ENCODE results near the gene PDE8A. TPM values are rescaled to one million over a fixed set of nuclear protein-coding genes. Genes with fewer than 3 reads are reported as not detected.

PDE8A gene
- total RNA-seq, 1 donor from 2014 or later: 11.4 TPM

DNA sequence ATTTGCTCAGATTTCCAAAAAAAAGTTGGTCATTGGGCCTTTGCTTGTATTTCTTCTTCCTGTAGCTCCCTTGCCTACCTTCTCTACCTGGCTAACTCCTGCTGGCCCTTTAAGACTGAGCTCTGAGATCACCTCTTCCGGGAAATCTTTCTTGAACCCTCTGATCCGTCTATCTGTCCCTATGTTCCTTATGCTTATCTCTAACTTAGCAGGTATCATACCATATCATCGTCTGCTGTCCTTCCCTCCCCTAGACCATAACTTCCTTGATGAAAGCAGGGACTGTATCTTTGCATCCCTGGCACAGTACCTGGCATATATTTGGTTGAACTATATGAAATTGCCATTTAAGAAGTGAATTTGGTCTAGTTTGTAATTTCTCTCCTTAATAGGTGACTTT lies 42.3 kb downstream of the PDE8A start:
- no peak overlapping the region for H3K4me3 Mint-ChIP-seq
- H3K27ac ChIP-seq: no peak overlapping the region
- no peaks in the 10 kb centered on the region for H4K20me1 ChIP-seq (ENCODE audit: low read depth)

DNA sequence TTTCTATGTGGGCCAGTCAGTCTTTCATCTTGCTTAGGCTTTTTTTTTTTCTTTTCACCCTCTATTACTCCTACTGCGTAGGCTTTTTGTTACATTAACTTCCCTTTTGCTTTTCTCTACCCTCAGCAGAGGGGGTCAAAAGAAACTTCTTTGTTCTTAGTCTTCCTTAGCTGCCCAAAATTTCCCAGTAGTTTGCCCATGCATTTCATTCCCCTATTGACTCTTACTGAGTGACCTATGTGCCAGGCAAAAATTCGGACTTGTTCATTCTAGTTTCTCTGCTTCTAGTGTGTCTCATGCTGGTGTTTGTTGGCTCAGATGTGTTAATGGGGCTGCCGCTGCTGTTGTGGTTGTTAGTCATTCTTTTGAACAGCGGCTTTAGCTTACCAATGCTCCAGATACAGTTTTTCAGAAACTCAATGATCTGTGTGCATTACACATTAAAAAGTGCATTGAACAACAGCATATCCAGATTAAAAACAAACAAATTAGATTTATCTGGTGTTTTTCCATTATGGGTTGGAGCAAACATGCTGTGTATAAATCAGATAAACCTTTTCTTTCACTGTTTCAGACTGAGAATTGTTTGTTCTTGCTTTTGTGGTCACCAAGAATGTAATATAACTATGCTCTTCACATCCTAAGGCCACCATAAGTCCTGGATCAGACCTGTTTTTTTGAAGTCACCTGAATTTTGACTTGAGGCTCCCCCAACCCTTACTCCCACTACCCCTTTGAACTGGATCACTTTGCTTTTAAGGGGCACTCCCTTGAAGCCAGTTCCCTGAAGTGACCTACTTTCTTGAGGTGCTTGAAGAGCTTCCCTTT lies 43.1 kb downstream of the PDE8A start:
- no peaks in the 10 kb centered on the region for H3K36me3 Mint-ChIP-seq
- no peak overlapping the region for H3K4me2 ChIP-seq
- no peak overlapping the region for H3K4me3 Mint-ChIP-seq
- no peak overlapping the region for H3K27ac Mint-ChIP-seq
- H3K9me3 Mint-ChIP-seq: peaks cover 4% of the 10 kb centered on the region
- no peaks in the 10 kb centered on the region for H3K36me3 ChIP-seq
- TF ChIP-seq EZH2phosphoT487 (IDR thresholded peaks at IDR 0.05) (no peak), EZH2 (IDR thresholded peaks at IDR 0.05) (no peak)
- TF ChIP-seq, protein P1, sequence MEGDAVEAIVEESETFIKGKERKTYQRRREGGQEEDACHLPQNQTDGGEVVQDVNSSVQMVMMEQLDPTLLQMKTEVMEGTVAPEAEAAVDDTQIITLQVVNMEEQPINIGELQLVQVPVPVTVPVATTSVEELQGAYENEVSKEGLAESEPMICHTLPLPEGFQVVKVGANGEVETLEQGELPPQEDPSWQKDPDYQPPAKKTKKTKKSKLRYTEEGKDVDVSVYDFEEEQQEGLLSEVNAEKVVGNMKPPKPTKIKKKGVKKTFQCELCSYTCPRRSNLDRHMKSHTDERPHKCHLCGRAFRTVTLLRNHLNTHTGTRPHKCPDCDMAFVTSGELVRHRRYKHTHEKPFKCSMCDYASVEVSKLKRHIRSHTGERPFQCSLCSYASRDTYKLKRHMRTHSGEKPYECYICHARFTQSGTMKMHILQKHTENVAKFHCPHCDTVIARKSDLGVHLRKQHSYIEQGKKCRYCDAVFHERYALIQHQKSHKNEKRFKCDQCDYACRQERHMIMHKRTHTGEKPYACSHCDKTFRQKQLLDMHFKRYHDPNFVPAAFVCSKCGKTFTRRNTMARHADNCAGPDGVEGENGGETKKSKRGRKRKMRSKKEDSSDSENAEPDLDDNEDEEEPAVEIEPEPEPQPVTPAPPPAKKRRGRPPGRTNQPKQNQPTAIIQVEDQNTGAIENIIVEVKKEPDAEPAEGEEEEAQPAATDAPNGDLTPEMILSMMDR (IDR thresholded peaks at IDR 0.05): no peak
- H3K27me3 ChIP-seq: no peaks in the 10 kb centered on the region
- H3K27me3 Mint-ChIP-seq (ENCODE audit: insufficient read depth, low read depth): peaks cover 2% of the 10 kb centered on the region
- no peak overlapping the region for H3K27ac ChIP-seq
- no peaks in the 10 kb centered on the region for H3K9me3 ChIP-seq (ENCODE audit: low read depth)
- no peak overlapping the region for H3K4me3 ChIP-seq
- H3K9ac ChIP-seq: no peak overlapping the region
- no peaks in the 10 kb centered on the region for H3K79me2 ChIP-seq (ENCODE audit: low read depth)
- H3F3A ChIP-seq (ENCODE audit: low read depth): no peaks in the 10 kb centered on the region
- H2AFZ ChIP-seq (replicated peaks): no peak overlapping the region
- H4K20me1 ChIP-seq (ENCODE audit: low read depth): no peaks in the 10 kb centered on the region
- peaks cover 3% of the 10 kb centered on the region for H3K4me1 Mint-ChIP-seq
- peaks cover 34% of the 10 kb centered on the region for H3K4me1 ChIP-seq
- no peak for DNase-seq (ENCODE audit: low spot score)

More for the DNA sequence above, 42.3 kb downstream of the PDE8A start:
- no peak for DNase-seq (ENCODE audit: low spot score)
- no peaks in the 10 kb centered on the region for H3K36me3 ChIP-seq
- no peak for TF ChIP-seq EZH2phosphoT487 (IDR thresholded peaks at IDR 0.05)
- no peak for TF ChIP-seq EZH2 (IDR thresholded peaks at IDR 0.05)
- TF ChIP-seq, protein P1 (IDR thresholded peaks at IDR 0.05): no peak
- H3K9me3 ChIP-seq (ENCODE audit: low read depth): no peaks in the 10 kb centered on the region
- H3K27ac Mint-ChIP-seq: no peak overlapping the region
- peaks cover 3% of the 10 kb centered on the region for H3K4me1 Mint-ChIP-seq
- peaks cover 34% of the 10 kb centered on the region for H3K4me1 ChIP-seq
- no peak overlapping the region for H3K4me2 ChIP-seq
- H3K27me3 ChIP-seq: no peaks in the 10 kb centered on the region
- no peak overlapping the region for H3K9ac ChIP-seq
- no peak overlapping the region for H3K4me3 ChIP-seq
- H3K9me3 Mint-ChIP-seq: peaks cover 4% of the 10 kb centered on the region
- no peaks in the 10 kb centered on the region for H3F3A ChIP-seq (ENCODE audit: low read depth)
- no peaks in the 10 kb centered on the region for H3K79me2 ChIP-seq (ENCODE audit: low read depth)
- H2AFZ ChIP-seq (replicated peaks): no peak overlapping the region
- H3K36me3 Mint-ChIP-seq: no peaks in the 10 kb centered on the region
- peaks cover 2% of the 10 kb centered on the region for H3K27me3 Mint-ChIP-seq (ENCODE audit: insufficient read depth, low read depth)

DNA sequence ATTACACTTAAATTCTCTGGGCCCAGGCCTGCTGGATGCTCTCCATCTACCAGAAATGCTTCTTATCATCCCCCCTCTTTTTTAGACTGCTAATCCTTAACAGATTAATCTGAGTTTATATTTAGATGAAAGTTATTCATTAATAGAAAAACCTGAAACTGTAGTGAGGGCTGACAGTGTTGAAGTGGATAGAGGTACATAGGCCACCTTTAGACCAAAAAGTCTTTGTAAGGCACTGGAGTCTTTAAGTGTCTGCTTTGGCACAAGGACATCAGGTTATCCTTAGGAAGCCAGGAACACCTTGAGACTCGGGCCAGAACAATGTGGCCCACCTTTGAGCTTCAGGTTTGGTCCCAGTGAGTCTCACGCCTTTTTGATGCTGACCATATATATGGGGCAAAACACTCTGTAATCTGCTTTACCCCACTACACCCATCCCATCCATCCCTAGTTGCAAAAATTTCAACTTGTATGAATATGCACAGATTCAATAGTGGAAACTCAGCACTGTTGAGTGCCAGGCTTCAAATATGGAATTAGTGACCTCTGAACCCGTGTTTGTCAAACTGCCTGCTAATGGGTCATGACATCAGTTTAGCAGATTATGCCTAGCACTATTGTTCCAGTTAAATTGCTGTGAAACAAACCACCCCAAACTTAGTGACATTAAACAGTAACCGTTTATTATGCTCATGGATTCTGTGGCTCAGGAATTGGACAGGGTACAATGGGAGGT lies 44.0 kb downstream of the PDE8A start:
- peaks cover 2% of the 10 kb centered on the region for H3K27me3 Mint-ChIP-seq (ENCODE audit: insufficient read depth, low read depth)
- no peak overlapping the region for H3K4me2 ChIP-seq
- no peak overlapping the region for H3K4me3 ChIP-seq
- no peak overlapping the region for H3K27ac ChIP-seq
- H3K27ac Mint-ChIP-seq: no peak overlapping the region
- no peaks in the 10 kb centered on the region for H3K27me3 ChIP-seq
- H3K9me3 Mint-ChIP-seq: peaks cover 4% of the 10 kb centered on the region
- H3K79me2 ChIP-seq (ENCODE audit: low read depth): no peaks in the 10 kb centered on the region
- no peaks in the 10 kb centered on the region for H3K36me3 ChIP-seq
- no peak for DNase-seq (ENCODE audit: low spot score)
- H3K4me3 Mint-ChIP-seq: no peak overlapping the region
- H2AFZ ChIP-seq (replicated peaks): no peak overlapping the region
- TF ChIP-seq EZH2phosphoT487 (IDR thresholded peaks at IDR 0.05): no peak
- TF ChIP-seq, protein P1 (IDR thresholded peaks at IDR 0.05): no peak
- no peak for TF ChIP-seq EZH2 (IDR thresholded peaks at IDR 0.05)
- H3K4me1 ChIP-seq: peaks cover 34% of the 10 kb centered on the region
- H3K9ac ChIP-seq: no peak overlapping the region
- H4K20me1 ChIP-seq (ENCODE audit: low read depth): no peaks in the 10 kb centered on the region
- H3K36me3 Mint-ChIP-seq: no peaks in the 10 kb centered on the region
- no peaks in the 10 kb centered on the region for H3F3A ChIP-seq (ENCODE audit: low read depth)
- H3K9me3 ChIP-seq (ENCODE audit: low read depth): no peaks in the 10 kb centered on the region
- H3K4me1 Mint-ChIP-seq: peaks cover 6% of the 10 kb centered on the region

All from neural progenitor cell (in vitro differentiated cells).